ENCODE results near the gene PKMYT1. TPM values are rescaled to one million over a fixed set of nuclear protein-coding genes. Genes with fewer than 3 reads are reported as not detected.

PKMYT1 gene
- total RNA-seq, 1 donor from 2014 or later: 4.6 TPM

DNA sequence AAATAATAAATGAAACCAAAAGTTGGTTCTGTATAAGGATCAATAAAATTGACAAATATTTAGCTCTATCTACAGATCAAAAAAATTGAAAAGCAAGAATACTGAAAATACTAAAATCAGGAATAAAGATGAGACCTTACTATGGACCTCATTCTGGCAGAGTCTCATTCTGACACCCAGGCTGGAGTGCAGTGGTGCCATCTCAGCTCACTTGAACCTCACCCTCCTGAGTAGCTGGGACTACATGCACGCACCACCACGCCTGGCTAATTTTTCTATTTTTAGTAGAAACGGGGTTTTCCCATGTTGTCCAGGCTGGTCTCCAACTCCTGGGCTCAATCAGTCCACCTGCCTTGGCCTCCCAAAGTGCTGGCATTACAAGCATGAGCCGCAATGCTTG, 38.2 kb downstream of the PKMYT1 start:
- H3K27me3 Mint-ChIP-seq (ENCODE audit: insufficient read depth, low read depth): peaks cover 9% of the 10 kb centered on the region
- H3K4me3 ChIP-seq: no peak overlapping the region
- H3K79me2 ChIP-seq (ENCODE audit: low read depth): no peaks in the 10 kb centered on the region
- H3K9me3 Mint-ChIP-seq: no peaks in the 10 kb centered on the region
- DNase-seq (ENCODE audit: low spot score): no peak
- H3K4me1 Mint-ChIP-seq: no peaks in the 10 kb centered on the region
- H3K4me1 ChIP-seq: no peaks in the 10 kb centered on the region
- no peak for TF ChIP-seq EZH2phosphoT487 (IDR thresholded peaks at IDR 0.05)
- no peak overlapping the region for H3K27ac Mint-ChIP-seq
- no peak overlapping the region for H3K9ac ChIP-seq
- no peak overlapping the region for H3K27ac ChIP-seq
- H3K4me2 ChIP-seq: no peak overlapping the region
- no peaks in the 10 kb centered on the region for H3F3A ChIP-seq (ENCODE audit: low read depth)
- H2AFZ ChIP-seq (replicated peaks): no peak overlapping the region
- peaks cover 15% of the 10 kb centered on the region for H3K36me3 Mint-ChIP-seq
- no peak overlapping the region for H3K4me3 Mint-ChIP-seq
- no peaks in the 10 kb centered on the region for H3K9me3 ChIP-seq (ENCODE audit: low read depth)
- no peaks in the 10 kb centered on the region for H3K27me3 ChIP-seq
- no peaks in the 10 kb centered on the region for H4K20me1 ChIP-seq (ENCODE audit: low read depth)
- H3K36me3 ChIP-seq: no peaks in the 10 kb centered on the region

DNA sequence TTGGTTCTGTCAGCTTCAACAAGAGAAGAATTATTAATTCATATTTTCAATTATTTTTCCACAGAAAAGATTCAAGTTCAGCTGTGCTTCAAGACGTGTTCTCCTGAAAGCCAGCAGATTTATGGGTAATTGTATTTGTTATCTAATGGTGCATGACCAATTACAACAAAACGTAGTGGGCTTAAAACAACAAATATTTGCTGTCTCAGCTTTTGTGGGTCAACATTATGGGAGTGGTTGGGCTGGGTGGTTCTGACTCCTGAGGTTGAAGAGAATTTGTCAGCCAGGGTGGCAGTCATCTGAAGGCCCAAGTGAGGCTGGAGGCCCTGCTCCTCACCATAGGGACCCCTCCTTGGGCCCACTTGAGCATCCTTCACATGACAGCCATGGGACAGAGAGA, 40.3 kb downstream of the PKMYT1 start:
- no peaks in the 10 kb centered on the region for H3F3A ChIP-seq (ENCODE audit: low read depth)
- no peaks in the 10 kb centered on the region for H3K27me3 ChIP-seq
- no peak overlapping the region for H3K4me2 ChIP-seq
- Mint-ChIP-seq H3K4me1 (no peaks in the 10 kb centered on the region), H3K36me3 (peaks cover 9% of the 10 kb centered on the region), H3K27ac (no peak overlapping the region), H3K9me3 (no peaks in the 10 kb centered on the region), H3K4me3 (no peak overlapping the region), H3K27me3 (ENCODE audit: insufficient read depth, low read depth) (peaks cover 9% of the 10 kb centered on the region)
- H3K9me3 ChIP-seq (ENCODE audit: low read depth): no peaks in the 10 kb centered on the region
- H3K27ac ChIP-seq: no peak overlapping the region
- DNase-seq (ENCODE audit: low spot score): no peak
- no peak for TF ChIP-seq EZH2 (IDR thresholded peaks at IDR 0.05)
- TF ChIP-seq, protein P1, sequence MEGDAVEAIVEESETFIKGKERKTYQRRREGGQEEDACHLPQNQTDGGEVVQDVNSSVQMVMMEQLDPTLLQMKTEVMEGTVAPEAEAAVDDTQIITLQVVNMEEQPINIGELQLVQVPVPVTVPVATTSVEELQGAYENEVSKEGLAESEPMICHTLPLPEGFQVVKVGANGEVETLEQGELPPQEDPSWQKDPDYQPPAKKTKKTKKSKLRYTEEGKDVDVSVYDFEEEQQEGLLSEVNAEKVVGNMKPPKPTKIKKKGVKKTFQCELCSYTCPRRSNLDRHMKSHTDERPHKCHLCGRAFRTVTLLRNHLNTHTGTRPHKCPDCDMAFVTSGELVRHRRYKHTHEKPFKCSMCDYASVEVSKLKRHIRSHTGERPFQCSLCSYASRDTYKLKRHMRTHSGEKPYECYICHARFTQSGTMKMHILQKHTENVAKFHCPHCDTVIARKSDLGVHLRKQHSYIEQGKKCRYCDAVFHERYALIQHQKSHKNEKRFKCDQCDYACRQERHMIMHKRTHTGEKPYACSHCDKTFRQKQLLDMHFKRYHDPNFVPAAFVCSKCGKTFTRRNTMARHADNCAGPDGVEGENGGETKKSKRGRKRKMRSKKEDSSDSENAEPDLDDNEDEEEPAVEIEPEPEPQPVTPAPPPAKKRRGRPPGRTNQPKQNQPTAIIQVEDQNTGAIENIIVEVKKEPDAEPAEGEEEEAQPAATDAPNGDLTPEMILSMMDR (IDR thresholded peaks at IDR 0.05): no peak
- TF ChIP-seq EZH2phosphoT487 (IDR thresholded peaks at IDR 0.05): no peak
- H3K9ac ChIP-seq: no peak overlapping the region
- no peaks in the 10 kb centered on the region for H3K36me3 ChIP-seq
- H4K20me1 ChIP-seq (ENCODE audit: low read depth): no peaks in the 10 kb centered on the region
- H3K79me2 ChIP-seq (ENCODE audit: low read depth): no peaks in the 10 kb centered on the region
- no peak overlapping the region for H2AFZ ChIP-seq (replicated peaks)
- H3K4me1 ChIP-seq: no peaks in the 10 kb centered on the region
- H3K4me3 ChIP-seq: no peak overlapping the region

- H3K4me1 ChIP-seq: no peaks in the 10 kb centered on the region
- TF ChIP-seq, protein P1 (IDR thresholded peaks at IDR 0.05): no peak
- TF ChIP-seq EZH2phosphoT487 (IDR thresholded peaks at IDR 0.05) (no peak), EZH2 (IDR thresholded peaks at IDR 0.05) (no peak)
- no peaks in the 10 kb centered on the region for H4K20me1 ChIP-seq (ENCODE audit: low read depth)
- no peak overlapping the region for H3K9ac ChIP-seq
- Mint-ChIP-seq H3K4me3 (no peak overlapping the region), H3K36me3 (peaks cover 12% of the 10 kb centered on the region), H3K27me3 (ENCODE audit: insufficient read depth, low read depth) (peaks cover 11% of the 10 kb centered on the region), H3K9me3 (no peaks in the 10 kb centered on the region), H3K4me1 (no peaks in the 10 kb centered on the region), H3K27ac (no peak overlapping the region)
- H3K27ac ChIP-seq: no peak overlapping the region
- no peaks in the 10 kb centered on the region for H3K79me2 ChIP-seq (ENCODE audit: low read depth)
- no peaks in the 10 kb centered on the region for H3F3A ChIP-seq (ENCODE audit: low read depth)
- no peak for DNase-seq (ENCODE audit: low spot score)
- no peak overlapping the region for H3K4me2 ChIP-seq
- no peak overlapping the region for H3K4me3 ChIP-seq
- H3K9me3 ChIP-seq (ENCODE audit: low read depth): no peaks in the 10 kb centered on the region
- H2AFZ ChIP-seq (replicated peaks): no peak overlapping the region
- no peaks in the 10 kb centered on the region for H3K36me3 ChIP-seq
- no peaks in the 10 kb centered on the region for H3K27me3 ChIP-seq
Observed at GRCh38 chr16:2938206-2938605, 42.0 kb downstream of the PKMYT1 start.

DNA sequence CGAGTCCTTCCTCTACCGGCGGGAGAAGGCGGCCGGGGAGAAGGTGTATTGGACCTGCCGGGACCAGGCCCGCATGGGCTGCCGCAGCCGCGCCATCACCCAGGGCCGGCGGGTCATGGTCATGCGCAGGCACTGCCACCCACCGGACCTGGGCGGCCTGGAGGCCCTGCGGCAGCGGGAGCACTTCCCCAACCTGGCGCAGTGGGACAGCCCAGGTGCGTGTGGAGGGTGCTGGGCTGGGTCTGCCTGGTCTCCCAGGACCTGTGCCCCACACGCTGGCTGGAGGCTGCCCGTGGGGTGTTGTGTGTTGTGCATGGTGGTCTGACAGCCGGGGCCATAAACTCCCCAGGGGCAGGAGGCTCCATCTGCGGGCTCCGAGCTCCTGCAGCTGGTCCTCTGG, 43.1 kb downstream of the PKMYT1 start:
- no peak for DNase-seq (ENCODE audit: low spot score)
- Mint-ChIP-seq H3K27ac (no peak overlapping the region), H3K4me3 (no peak overlapping the region), H3K27me3 (ENCODE audit: insufficient read depth, low read depth) (peaks cover 11% of the 10 kb centered on the region), H3K4me1 (no peaks in the 10 kb centered on the region), H3K36me3 (peaks cover 11% of the 10 kb centered on the region), H3K9me3 (no peaks in the 10 kb centered on the region)
- no peaks in the 10 kb centered on the region for H3K9me3 ChIP-seq (ENCODE audit: low read depth)
- no peaks in the 10 kb centered on the region for H3K27me3 ChIP-seq
- H3K36me3 ChIP-seq: no peaks in the 10 kb centered on the region
- no peak overlapping the region for H3K27ac ChIP-seq
- no peak overlapping the region for H3K9ac ChIP-seq
- H3F3A ChIP-seq (ENCODE audit: low read depth): no peaks in the 10 kb centered on the region
- no peak overlapping the region for H3K4me2 ChIP-seq
- no peak overlapping the region for H3K4me3 ChIP-seq
- TF ChIP-seq EZH2 (IDR thresholded peaks at IDR 0.05) (no peak), EZH2phosphoT487 (IDR thresholded peaks at IDR 0.05) (no peak)
- TF ChIP-seq, protein P1 (IDR thresholded peaks at IDR 0.05): no peak
- H4K20me1 ChIP-seq (ENCODE audit: low read depth): no peaks in the 10 kb centered on the region
- H3K4me1 ChIP-seq: no peaks in the 10 kb centered on the region
- no peaks in the 10 kb centered on the region for H3K79me2 ChIP-seq (ENCODE audit: low read depth)
- no peak overlapping the region for H2AFZ ChIP-seq (replicated peaks)

Measured in neural progenitor cell (in vitro differentiated cells).